HG03095 (cell line): Measurements from ENCODE around the gene CSTPP1.
"Not testable (repeated sequence)": the region's sequence is repeated elsewhere in the genome, so short reads cannot be mapped to it uniquely, and the experiment has no call there.

Source experiments
- ATAC-seq: cut with Tn5 transposase; IDR thresholded peaks from one replicate; pipeline ENCODE4 v1.9.1; 2021; ENCODE audit warnings: moderate library complexity; ENCODE audit not compliant: unreplicated experiment

CSTPP1 gene

GRCh38 chr11:47189100-47189834 lies 252.7 kb downstream of the CSTPP1 start:
- ATAC-seq = no peak

- ATAC-seq = not testable (repeated sequence)
Measured at GRCh38 chr11:47191137-47191536, 254.6 kb downstream of the CSTPP1 start.

GRCh38 chr11:47192111-47192510 lies 255.6 kb downstream of the CSTPP1 start:
- ATAC-seq = no peak

- ATAC-seq = not testable (repeated sequence)
Measured at GRCh38 chr11:47198161-47198560, 261.6 kb downstream of the CSTPP1 start.

- ATAC-seq = no peak
Measured at GRCh38 chr11:47201015-47201414, 264.5 kb downstream of the CSTPP1 start.

- ATAC-seq = no peak
Measured at GRCh38 chr11:47202576-47202975, 266.0 kb downstream of the CSTPP1 start.

- ATAC-seq = no peak
Measured at GRCh38 chr11:47204637-47204989, 268.1 kb downstream of the CSTPP1 start.

- ATAC-seq = not testable (repeated sequence)
Measured at GRCh38 chr11:47206577-47206976, 270.0 kb downstream of the CSTPP1 start.

- no peak for ATAC-seq
Measured at GRCh38 chr11:47207459-47207858, 270.9 kb downstream of the CSTPP1 start.

GRCh38 chr11:47208008-47208552 lies 271.5 kb downstream of the CSTPP1 start:
- not testable (repeated sequence) for ATAC-seq

- ATAC-seq = no peak
Measured at GRCh38 chr11:47208628-47209027, 272.1 kb downstream of the CSTPP1 start.
